ENCODE results near the gene D2HGDH. TPM values are rescaled to one million over a fixed set of nuclear protein-coding genes. Genes with fewer than 3 reads are reported as not detected.

Gene D2HGDH
- total and polyA plus RNA-seq, 2 of the 13 experiments (the other 11 are each of a cell fraction or from before 2014, with no cell fraction given): 19.2 to 20.3 TPM

DNA sequence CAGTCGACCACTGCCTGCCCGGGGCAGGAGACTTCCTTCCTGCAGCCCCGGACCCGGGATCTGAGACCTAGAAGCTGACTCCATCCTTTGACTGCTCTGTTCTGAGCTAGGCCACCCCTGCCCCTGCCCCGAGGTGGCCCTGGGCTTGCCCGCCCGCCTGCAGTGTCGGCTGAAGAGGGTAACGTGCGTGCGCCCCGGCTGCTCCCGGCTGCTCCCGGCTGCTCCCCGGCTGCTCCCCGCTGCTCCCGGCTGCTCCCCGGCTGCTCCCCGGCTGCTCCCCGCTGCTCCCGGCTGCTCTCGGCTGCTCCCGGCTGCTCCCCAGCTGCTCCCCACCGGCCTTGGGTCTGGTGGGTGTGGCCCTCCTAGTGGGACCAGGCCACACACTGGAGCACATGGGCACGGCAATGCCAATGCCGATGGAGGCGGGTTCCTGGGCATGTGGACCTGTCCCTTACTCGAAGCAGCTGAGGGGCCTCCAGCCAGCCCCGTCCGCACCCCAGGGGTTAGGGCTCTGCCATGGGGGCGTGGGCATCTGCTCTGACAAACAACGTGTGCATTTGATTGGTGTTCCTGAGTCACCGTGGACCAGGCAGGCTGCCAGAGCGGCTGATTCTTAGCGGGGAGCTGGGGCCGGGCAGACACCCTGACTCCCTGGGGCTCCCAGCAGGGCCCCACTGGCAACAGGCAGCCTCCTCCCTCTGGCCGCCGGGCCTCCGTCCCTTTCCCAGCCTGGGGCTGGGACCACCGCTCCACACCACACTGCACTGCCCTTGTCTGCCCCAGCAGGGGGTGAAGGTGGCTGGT is 40.2 kb downstream of the D2HGDH start (continued):
- TF ChIP-seq HNF4G (IDR thresholded peaks at IDR 0.05; ENCODE audit: borderline replicate concordance, low read depth, low read length) (no peak), HNF4G (CRISPR knock-in tag; IDR thresholded peaks at IDR 0.05; ENCODE audit: borderline replicate concordance, low read depth) (no peak), ZNF75D (CRISPR knock-in tag; IDR thresholded peaks at IDR 0.05; ENCODE audit: borderline replicate concordance) (no peak; the same call in 1 of the 2 replicates), CENPT (CRISPR knock-in tag; IDR thresholded peaks at IDR 0.05; ENCODE audit: low read depth) (peak; percentile 0; the same call in 1 of the 2 replicates), ZKSCAN8 (CRISPR knock-in tag; IDR thresholded peaks at IDR 0.05; ENCODE audit: borderline replicate concordance) (no peak), NR1H2 (CRISPR knock-in tag; IDR thresholded peaks at IDR 0.05; ENCODE audit: borderline replicate concordance, low read depth) (no peak), CBX2 (IDR thresholded peaks at IDR 0.05; ENCODE audit: low read depth, low read length) (no peak), CBX2 (CRISPR knock-in tag; IDR thresholded peaks at IDR 0.05; ENCODE audit: low read depth) (0 out of 2 replicates have a peak, but pooled peaks have one; percentile 48), NBN (conservative IDR thresholded peaks at IDR 0.05) (no peak), ZNF24 (IDR thresholded peaks at IDR 0.05) (no peak), ZNF777 (CRISPR knock-in tag; IDR thresholded peaks at IDR 0.05) (0 out of 2 replicates have a peak, but pooled peaks have one; percentile 16)
- TF ChIP-seq, protein P1, sequence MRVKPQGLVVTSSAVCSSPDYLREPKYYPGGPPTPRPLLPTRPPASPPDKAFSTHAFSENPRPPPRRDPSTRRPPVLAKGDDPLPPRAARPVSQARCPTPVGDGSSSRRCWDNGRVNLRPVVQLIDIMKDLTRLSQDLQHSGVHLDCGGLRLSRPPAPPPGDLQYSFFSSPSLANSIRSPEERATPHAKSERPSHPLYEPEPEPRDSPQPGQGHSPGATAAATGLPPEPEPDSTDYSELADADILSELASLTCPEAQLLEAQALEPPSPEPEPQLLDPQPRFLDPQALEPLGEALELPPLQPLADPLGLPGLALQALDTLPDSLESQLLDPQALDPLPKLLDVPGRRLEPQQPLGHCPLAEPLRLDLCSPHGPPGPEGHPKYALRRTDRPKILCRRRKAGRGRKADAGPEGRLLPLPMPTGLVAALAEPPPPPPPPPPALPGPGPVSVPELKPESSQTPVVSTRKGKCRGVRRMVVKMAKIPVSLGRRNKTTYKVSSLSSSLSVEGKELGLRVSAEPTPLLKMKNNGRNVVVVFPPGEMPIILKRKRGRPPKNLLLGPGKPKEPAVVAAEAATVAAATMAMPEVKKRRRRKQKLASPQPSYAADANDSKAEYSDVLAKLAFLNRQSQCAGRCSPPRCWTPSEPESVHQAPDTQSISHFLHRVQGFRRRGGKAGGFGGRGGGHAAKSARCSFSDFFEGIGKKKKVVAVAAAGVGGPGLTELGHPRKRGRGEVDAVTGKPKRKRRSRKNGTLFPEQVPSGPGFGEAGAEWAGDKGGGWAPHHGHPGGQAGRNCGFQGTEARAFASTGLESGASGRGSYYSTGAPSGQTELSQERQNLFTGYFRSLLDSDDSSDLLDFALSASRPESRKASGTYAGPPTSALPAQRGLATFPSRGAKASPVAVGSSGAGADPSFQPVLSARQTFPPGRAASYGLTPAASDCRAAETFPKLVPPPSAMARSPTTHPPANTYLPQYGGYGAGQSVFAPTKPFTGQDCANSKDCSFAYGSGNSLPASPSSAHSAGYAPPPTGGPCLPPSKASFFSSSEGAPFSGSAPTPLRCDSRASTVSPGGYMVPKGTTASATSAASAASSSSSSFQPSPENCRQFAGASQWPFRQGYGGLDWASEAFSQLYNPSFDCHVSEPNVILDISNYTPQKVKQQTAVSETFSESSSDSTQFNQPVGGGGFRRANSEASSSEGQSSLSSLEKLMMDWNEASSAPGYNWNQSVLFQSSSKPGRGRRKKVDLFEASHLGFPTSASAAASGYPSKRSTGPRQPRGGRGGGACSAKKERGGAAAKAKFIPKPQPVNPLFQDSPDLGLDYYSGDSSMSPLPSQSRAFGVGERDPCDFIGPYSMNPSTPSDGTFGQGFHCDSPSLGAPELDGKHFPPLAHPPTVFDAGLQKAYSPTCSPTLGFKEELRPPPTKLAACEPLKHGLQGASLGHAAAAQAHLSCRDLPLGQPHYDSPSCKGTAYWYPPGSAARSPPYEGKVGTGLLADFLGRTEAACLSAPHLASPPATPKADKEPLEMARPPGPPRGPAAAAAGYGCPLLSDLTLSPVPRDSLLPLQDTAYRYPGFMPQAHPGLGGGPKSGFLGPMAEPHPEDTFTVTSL (CRISPR knock-in tag; IDR thresholded peaks at IDR 0.05; ENCODE audit: borderline replicate concordance): peak; percentile 73
- TF ChIP-seq, protein P2, sequence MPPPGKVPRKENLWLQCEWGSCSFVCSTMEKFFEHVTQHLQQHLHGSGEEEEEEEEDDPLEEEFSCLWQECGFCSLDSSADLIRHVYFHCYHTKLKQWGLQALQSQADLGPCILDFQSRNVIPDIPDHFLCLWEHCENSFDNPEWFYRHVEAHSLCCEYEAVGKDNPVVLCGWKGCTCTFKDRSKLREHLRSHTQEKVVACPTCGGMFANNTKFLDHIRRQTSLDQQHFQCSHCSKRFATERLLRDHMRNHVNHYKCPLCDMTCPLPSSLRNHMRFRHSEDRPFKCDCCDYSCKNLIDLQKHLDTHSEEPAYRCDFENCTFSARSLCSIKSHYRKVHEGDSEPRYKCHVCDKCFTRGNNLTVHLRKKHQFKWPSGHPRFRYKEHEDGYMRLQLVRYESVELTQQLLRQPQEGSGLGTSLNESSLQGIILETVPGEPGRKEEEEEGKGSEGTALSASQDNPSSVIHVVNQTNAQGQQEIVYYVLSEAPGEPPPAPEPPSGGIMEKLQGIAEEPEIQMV (CRISPR knock-in tag; IDR thresholded peaks at IDR 0.05; ENCODE audit: low read depth): 0 out of 2 replicates have a peak, but pooled peaks have one; percentile 47
- TF ChIP-seq, protein P3, sequence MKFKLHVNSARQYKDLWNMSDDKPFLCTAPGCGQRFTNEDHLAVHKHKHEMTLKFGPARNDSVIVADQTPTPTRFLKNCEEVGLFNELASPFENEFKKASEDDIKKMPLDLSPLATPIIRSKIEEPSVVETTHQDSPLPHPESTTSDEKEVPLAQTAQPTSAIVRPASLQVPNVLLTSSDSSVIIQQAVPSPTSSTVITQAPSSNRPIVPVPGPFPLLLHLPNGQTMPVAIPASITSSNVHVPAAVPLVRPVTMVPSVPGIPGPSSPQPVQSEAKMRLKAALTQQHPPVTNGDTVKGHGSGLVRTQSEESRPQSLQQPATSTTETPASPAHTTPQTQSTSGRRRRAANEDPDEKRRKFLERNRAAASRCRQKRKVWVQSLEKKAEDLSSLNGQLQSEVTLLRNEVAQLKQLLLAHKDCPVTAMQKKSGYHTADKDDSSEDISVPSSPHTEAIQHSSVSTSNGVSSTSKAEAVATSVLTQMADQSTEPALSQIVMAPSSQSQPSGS (CRISPR knock-in tag; IDR thresholded peaks at IDR 0.05): no peak; the same call in 1 of the 2 replicates
- TF ChIP-seq, protein P4, sequence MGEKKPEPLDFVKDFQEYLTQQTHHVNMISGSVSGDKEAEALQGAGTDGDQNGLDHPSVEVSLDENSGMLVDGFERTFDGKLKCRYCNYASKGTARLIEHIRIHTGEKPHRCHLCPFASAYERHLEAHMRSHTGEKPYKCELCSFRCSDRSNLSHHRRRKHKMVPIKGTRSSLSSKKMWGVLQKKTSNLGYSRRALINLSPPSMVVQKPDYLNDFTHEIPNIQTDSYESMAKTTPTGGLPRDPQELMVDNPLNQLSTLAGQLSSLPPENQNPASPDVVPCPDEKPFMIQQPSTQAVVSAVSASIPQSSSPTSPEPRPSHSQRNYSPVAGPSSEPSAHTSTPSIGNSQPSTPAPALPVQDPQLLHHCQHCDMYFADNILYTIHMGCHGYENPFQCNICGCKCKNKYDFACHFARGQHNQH (CRISPR knock-in tag; IDR thresholded peaks at IDR 0.05): no peak; the same call in 1 of the 2 replicates

Data from HepG2 (cell line).